ENCODE data around the gene CIAO3.

Gene CIAO3

GRCh38 chr16:711548-712320 lies 29.1 kb downstream of the CIAO3 start:
- DNase-seq (ENCODE audit: low read depth, low spot score) = no peak

- no peak for DNase-seq (ENCODE audit: low read depth, low spot score)
These were observed 29.7 kb downstream of the CIAO3 start for GRCh38 chr16:711084-711483.

- DNase-seq (ENCODE audit: low read depth, low spot score) = no peak
These were observed 30.2 kb downstream of the CIAO3 start for GRCh38 chr16:710500-711075.

- DNase-seq (ENCODE audit: low read depth, low spot score) = no peak
These were observed 31.0 kb downstream of the CIAO3 start for GRCh38 chr16:709566-710499.

GRCh38 chr16:708959-709358 lies 31.8 kb downstream of the CIAO3 start:
- no peak for DNase-seq (ENCODE audit: low read depth, low spot score)

- DNase-seq (ENCODE audit: low read depth, low spot score) = no peak
These were observed 32.8 kb downstream of the CIAO3 start for GRCh38 chr16:708019-708418.

GRCh38 chr16:707062-707538 lies 33.7 kb downstream of the CIAO3 start:
- no peak for DNase-seq (ENCODE audit: low read depth, low spot score)

GRCh38 chr16:706189-707061 lies 34.4 kb downstream of the CIAO3 start:
- DNase-seq (ENCODE audit: low read depth, low spot score) = no peak

- no peak for DNase-seq (ENCODE audit: low read depth, low spot score)
These were observed 35.2 kb downstream of the CIAO3 start, which contains the start of gene FBXL16 for GRCh38 chr16:705431-706188. FBXL16 (minus strand) TSS chr16:705801; CDS start chr16:697405, 8,396 bp downstream.

GRCh38 chr16:704552-705380 lies 36.0 kb downstream of the CIAO3 start:
- no peak for DNase-seq (ENCODE audit: low read depth, low spot score)

- no peak for DNase-seq (ENCODE audit: low read depth, low spot score)
These were observed 36.8 kb downstream of the CIAO3 start for GRCh38 chr16:704047-704446.

GRCh38 chr16:703406-703805 lies 37.4 kb downstream of the CIAO3 start:
- no peak for DNase-seq (ENCODE audit: low read depth, low spot score)

- no peak for DNase-seq (ENCODE audit: low read depth, low spot score)
These were observed 38.5 kb downstream of the CIAO3 start for GRCh38 chr16:702341-702740.

GRCh38 chr16:700684-701584 lies 39.9 kb downstream of the CIAO3 start:
- no peak for DNase-seq (ENCODE audit: low read depth, low spot score)

- DNase-seq (ENCODE audit: low read depth, low spot score) = no peak
These were observed 41.7 kb downstream of the CIAO3 start for GRCh38 chr16:698911-699671.

GRCh38 chr16:695355-696089 lies 45.3 kb downstream of the CIAO3 start:
- no peak for DNase-seq (ENCODE audit: low read depth, low spot score)

GRCh38 chr16:694863-695354 lies 45.9 kb downstream of the CIAO3 start:
- no peak for DNase-seq (ENCODE audit: low read depth, low spot score)
